Peyer's patch (tissue), 4 donors: ENCODE measurements around the gene BCAS3. TPM values are rescaled to one million over a fixed set of nuclear protein-coding genes. Genes with fewer than 3 reads are reported as not detected.

ENCODE experiments used
- DNase-seq, 3 donors: peaks; one replicate each; pipeline ENCODE4 v3.0.0-alpha.2; 2017 to 2019
- H3K27ac ChIP-seq, 4 donors: fragments of 200-600 bp; sonication (generic); one replicate each; pipeline ENCODE4 v1.5.1; 2016 to 2019
- H3K27me3 ChIP-seq, 2 donors: fragments of 200-600 bp; sonication (generic); one replicate each; pipeline ENCODE4 v1.5.1; 2019
- H3K36me3 ChIP-seq, 3 donors: fragments of 200-600 bp; sonication (generic); one replicate each; pipeline ENCODE4 v1.5.1; 2016 to 2019
- H3K4me1 ChIP-seq, 4 donors: fragments of 200-600 bp; sonication (generic); one replicate each; pipeline ENCODE4 v1.5.1; 2016 to 2019
- H3K4me3 ChIP-seq, 4 donors: fragments of 200-600 bp; sonication (generic); 1 replicate in 3 of 4; 2 replicates in 1 of 4; pipeline ENCODE4 v1.5.1; 2016 to 2019; ENCODE audit warnings: mild to moderate bottlenecking in 1 of 4
- H3K9me3 ChIP-seq, 4 donors: fragments of 200-600 bp; sonication (generic); one replicate each; pipeline ENCODE4 v1.5.1; 2016 to 2019; ENCODE audit warnings: mild to moderate bottlenecking in 1 of 4
- POLR2A ChIP-seq, 2 donors: fragments of 450-650 bp; IDR thresholded peaks; one replicate each; pipeline ENCODE4 v1.5.1; 2017; ENCODE audit warnings: antibody characterized with exemption in 2 of 2, mild to moderate bottlenecking in 2 of 2, moderate library complexity in 2 of 2
- total RNA-seq, 4 donors: library from RNA; depleted of rRNA; stranded (reverse); fragments of >200 nt; gene quantifications; one replicate each; pipeline ENCODE4 v1.1.0, GENCODE V29; 2016
- TF ChIP-seq, protein P1 (sequence below), 6 experiments: fragments of 450-650 bp in 4 of 6; fragments of 200-600 bp in 2 of 6; sonication (generic) in 1 of 6; IDR thresholded peaks; one replicate each; pipeline ENCODE4 v1.5.1; 2017 to 2019; ENCODE audit warnings: antibody characterized with exemption in 6 of 6, mild to moderate bottlenecking in 3 of 6, moderate library complexity in 1 of 6

Gene BCAS3
- total RNA-seq, 4 donors from 2014 or later, result 25.7 to 109 (median 57.1) TPM

DNA sequence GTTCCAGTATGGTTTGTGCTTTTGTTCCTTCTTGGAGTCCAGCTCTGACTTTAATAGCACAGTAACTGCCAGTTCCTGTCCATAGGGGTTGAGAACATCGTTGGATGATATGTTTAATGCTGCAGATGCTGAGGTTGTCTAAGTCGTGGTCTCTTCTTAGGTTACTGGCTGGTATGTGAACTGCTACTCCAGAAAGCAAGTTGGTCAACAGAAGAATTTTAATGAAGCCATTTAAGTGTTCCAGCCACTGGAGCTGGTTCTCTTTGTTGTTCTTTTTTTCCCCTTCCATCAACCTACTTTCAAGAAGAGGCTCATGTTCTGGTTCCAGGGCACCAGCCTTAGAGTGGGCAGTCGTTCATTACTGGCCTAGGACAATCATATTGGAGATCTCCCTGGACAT is 581.7 kb downstream of the BCAS3 start:
- no peak for DNase-seq
- no peaks in the 10 kb centered on the region for H3K27me3 ChIP-seq
- TF ChIP-seq POLR2A (IDR thresholded peaks at IDR 0.05), result no peak
- TF ChIP-seq, protein P1, sequence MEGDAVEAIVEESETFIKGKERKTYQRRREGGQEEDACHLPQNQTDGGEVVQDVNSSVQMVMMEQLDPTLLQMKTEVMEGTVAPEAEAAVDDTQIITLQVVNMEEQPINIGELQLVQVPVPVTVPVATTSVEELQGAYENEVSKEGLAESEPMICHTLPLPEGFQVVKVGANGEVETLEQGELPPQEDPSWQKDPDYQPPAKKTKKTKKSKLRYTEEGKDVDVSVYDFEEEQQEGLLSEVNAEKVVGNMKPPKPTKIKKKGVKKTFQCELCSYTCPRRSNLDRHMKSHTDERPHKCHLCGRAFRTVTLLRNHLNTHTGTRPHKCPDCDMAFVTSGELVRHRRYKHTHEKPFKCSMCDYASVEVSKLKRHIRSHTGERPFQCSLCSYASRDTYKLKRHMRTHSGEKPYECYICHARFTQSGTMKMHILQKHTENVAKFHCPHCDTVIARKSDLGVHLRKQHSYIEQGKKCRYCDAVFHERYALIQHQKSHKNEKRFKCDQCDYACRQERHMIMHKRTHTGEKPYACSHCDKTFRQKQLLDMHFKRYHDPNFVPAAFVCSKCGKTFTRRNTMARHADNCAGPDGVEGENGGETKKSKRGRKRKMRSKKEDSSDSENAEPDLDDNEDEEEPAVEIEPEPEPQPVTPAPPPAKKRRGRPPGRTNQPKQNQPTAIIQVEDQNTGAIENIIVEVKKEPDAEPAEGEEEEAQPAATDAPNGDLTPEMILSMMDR (IDR thresholded peaks at IDR 0.05), result no peak
- no peak overlapping the region for H3K27ac ChIP-seq
- no peak overlapping the region for H3K4me3 ChIP-seq
- no peaks in the 10 kb centered on the region for H3K4me1 ChIP-seq
- H3K36me3 ChIP-seq, result no peaks in the 10 kb centered on the region
- no peaks in the 10 kb centered on the region for H3K9me3 ChIP-seq

DNA sequence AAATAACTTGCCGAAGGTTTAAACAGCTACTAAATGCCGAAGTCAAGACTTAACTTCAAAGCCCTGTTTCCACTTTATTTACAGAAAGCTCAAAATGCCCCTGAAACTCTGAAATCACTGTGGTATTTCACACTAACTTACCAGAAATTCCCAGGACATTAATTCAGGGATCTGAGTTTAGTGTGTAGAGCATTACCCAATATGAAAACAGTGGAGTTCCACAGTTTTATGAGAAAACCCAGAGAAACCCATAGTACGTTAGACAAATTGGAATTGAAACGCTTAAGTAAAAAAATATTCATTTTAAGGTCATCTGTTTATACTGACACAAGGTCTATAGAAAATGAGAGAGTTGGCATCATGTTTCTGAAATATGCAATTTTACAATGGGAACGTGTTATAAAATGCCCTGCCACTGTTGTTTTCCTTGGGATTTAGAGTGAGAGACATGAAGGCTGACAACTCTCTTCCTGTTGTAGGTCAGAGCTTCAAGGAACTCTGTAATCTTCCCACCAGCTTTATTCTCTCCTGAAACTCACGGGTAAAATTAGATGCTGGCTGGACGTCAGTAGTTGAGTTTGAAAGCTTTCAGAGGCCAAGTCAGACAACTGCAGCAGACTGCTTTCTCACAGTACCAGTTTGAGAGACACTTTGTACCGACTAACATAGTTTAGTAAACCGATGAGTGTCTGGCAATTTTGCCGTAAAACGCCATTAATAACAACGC is 582.6 kb downstream of the BCAS3 start:
- TF ChIP-seq POLR2A (IDR thresholded peaks at IDR 0.05), result no peak
- TF ChIP-seq, protein P1 (IDR thresholded peaks at IDR 0.05), result no peak
- H3K36me3 ChIP-seq, result no peaks in the 10 kb centered on the region
- no peaks in the 10 kb centered on the region for H3K27me3 ChIP-seq
- no peak for DNase-seq
- H3K9me3 ChIP-seq, result no peaks in the 10 kb centered on the region
- no peaks in the 10 kb centered on the region for H3K4me1 ChIP-seq
- no peak overlapping the region for H3K4me3 ChIP-seq
- peak overlapping the region in 2 of 4 donors; percentile 15 to 43 for H3K27ac ChIP-seq

DNA sequence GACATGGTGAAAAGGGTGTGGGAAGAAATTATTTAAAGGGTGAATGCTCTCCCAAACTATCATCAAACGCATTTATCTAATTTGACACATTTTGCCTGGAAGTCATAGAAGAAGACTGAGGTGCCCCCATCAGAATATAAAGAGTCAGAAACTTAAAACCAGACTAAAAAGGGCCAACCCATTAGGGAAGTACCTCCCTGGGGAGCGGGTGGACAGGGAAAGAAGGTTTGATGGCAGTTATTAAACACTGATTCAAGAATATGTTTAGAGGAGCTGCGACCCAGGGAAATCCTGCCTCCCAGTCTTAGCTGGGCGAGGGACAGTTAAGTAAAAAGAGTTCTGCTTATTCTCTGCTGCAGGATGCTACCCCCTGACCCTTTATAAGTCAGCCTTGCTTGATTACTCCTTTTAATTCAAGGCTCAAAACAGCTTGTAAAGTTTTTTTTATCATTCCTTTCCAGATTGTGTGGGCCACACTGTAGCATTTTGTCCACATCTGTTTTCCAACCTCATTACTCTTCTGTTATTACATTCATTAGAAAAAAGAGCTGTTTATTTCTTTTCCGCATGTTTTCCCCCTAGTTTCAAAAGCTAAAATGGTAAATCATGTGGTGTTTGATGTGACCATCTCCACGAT is 583.5 kb downstream of the BCAS3 start:
- no peak for DNase-seq
- Histone ChIP-seq H3K4me1 (no peaks in the 10 kb centered on the region), H3K36me3 (no peaks in the 10 kb centered on the region), H3K27ac (peak overlapping the region in 2 of 4 donors; percentile 15 to 43), H3K9me3 (no peaks in the 10 kb centered on the region), H3K27me3 (no peaks in the 10 kb centered on the region), H3K4me3 (no peak overlapping the region)
- TF ChIP-seq POLR2A (IDR thresholded peaks at IDR 0.05), result no peak
- TF ChIP-seq, protein P1 (IDR thresholded peaks at IDR 0.05), result no peak

DNA sequence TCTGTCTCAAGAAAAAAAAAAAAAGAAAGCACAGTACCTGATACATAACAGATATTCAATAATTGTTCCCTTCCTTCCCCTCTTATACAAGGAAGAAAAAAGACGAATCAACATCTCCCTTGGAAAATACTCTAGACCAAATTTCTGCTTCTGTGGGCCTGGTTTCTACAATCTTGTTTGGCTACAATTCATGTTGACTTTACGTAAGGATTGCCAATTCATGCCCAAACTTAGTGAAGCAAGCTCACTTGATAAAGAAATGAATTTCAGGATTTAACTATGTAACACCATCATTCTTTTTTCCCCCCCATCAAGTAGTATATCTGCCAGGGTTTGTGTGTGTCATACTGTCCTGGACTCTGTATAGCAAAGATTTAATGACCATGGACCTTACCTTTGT is 587.7 kb downstream of the BCAS3 start:
- no peaks in the 10 kb centered on the region for H3K36me3 ChIP-seq
- TF ChIP-seq POLR2A (IDR thresholded peaks at IDR 0.05), result no peak
- TF ChIP-seq, protein P1 (IDR thresholded peaks at IDR 0.05), result no peak
- no peaks in the 10 kb centered on the region for H3K27me3 ChIP-seq
- no peak for DNase-seq
- no peak overlapping the region for H3K27ac ChIP-seq
- no peaks in the 10 kb centered on the region for H3K4me1 ChIP-seq
- H3K4me3 ChIP-seq, result no peak overlapping the region
- H3K9me3 ChIP-seq, result no peaks in the 10 kb centered on the region

DNA sequence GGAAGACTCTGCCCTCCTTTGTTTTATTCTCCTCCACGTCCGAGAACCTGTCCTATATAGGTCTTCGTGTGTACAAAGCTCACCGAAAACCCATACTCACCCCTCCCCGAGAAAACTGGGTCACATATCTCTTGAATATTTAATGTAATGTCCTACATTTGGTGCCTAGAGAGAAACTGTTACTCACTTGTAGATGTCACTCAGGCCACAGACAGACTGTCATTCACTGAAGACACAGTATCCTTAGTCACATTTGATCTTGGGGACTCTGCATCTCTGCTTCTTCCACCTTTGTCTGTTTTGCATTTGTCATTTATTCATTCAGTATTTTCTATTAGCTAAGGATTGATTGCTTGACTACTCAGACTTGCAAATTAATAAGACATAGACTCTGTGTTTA is 590.2 kb downstream of the BCAS3 start:
- no peaks in the 10 kb centered on the region for H3K9me3 ChIP-seq
- H3K4me3 ChIP-seq, result no peak overlapping the region
- H3K27me3 ChIP-seq, result no peaks in the 10 kb centered on the region
- H3K4me1 ChIP-seq, result no peaks in the 10 kb centered on the region
- no peaks in the 10 kb centered on the region for H3K36me3 ChIP-seq
- no peak for DNase-seq
- no peak overlapping the region for H3K27ac ChIP-seq
- TF ChIP-seq POLR2A (IDR thresholded peaks at IDR 0.05), result no peak
- TF ChIP-seq, protein P1 (IDR thresholded peaks at IDR 0.05), result no peak
